ENCODE results near the gene DNAJC5. TPM values are rescaled to one million over a fixed set of nuclear protein-coding genes. Genes with fewer than 3 reads are reported as not detected.

DNAJC5 gene
- total and polyA plus RNA-seq, 8 donors: 23.1 to 60.1 (median 38.1) TPM

DNA sequence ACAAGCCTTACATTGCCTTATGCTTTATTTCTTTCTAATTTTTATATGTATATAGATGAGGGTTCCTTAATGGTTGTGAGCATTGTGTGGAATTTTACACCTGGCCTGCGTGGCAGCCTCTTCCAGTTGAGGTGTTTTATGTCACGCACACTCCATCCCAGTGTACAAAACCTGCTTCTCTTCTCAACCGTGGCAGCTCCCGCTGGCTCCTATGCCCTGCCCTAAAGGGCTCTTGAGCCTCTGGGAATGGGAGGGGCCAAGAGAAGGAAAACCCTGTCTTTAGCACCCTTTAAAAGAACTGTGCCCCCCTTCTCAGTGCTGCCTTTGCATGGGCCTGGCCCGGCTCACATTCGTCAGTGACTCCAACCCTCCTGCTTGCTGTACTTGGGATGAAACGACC lies 4.3 kb upstream of the DNAJC5 start:
- intact Hi-C loops (cut with DNase I; ENCODE audit: low total_unique reads): no loop called here
- no peak overlapping the region for H3K4me3 ChIP-seq
- peaks cover 6 to 21% (median 11%) of the 10 kb centered on the region in 4 donors for H3K4me1 ChIP-seq
- H3K27ac ChIP-seq: no peak overlapping the region
- H3K36me3 ChIP-seq: peaks cover 34 to 67% (median 63%) of the 10 kb centered on the region in 4 donors
- no peak for TF ChIP-seq EP300 (IDR thresholded peaks at IDR 0.05)
- TF ChIP-seq, protein P1, sequence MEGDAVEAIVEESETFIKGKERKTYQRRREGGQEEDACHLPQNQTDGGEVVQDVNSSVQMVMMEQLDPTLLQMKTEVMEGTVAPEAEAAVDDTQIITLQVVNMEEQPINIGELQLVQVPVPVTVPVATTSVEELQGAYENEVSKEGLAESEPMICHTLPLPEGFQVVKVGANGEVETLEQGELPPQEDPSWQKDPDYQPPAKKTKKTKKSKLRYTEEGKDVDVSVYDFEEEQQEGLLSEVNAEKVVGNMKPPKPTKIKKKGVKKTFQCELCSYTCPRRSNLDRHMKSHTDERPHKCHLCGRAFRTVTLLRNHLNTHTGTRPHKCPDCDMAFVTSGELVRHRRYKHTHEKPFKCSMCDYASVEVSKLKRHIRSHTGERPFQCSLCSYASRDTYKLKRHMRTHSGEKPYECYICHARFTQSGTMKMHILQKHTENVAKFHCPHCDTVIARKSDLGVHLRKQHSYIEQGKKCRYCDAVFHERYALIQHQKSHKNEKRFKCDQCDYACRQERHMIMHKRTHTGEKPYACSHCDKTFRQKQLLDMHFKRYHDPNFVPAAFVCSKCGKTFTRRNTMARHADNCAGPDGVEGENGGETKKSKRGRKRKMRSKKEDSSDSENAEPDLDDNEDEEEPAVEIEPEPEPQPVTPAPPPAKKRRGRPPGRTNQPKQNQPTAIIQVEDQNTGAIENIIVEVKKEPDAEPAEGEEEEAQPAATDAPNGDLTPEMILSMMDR (IDR thresholded peaks at IDR 0.05): no peak
- no peak for TF ChIP-seq POLR2A (IDR thresholded peaks at IDR 0.05)
- no peak for TF ChIP-seq POLR2AphosphoS5 (IDR thresholded peaks at IDR 0.05)
- DNase-seq: no peak
- 79 to 90% (median 81%) methylated on average over 7 of the region's 7 CpGs for WGBS, 5 donors
- H3K9me3 ChIP-seq: no peaks in the 10 kb centered on the region
- no peaks in the 10 kb centered on the region for H3K27me3 ChIP-seq

DNA sequence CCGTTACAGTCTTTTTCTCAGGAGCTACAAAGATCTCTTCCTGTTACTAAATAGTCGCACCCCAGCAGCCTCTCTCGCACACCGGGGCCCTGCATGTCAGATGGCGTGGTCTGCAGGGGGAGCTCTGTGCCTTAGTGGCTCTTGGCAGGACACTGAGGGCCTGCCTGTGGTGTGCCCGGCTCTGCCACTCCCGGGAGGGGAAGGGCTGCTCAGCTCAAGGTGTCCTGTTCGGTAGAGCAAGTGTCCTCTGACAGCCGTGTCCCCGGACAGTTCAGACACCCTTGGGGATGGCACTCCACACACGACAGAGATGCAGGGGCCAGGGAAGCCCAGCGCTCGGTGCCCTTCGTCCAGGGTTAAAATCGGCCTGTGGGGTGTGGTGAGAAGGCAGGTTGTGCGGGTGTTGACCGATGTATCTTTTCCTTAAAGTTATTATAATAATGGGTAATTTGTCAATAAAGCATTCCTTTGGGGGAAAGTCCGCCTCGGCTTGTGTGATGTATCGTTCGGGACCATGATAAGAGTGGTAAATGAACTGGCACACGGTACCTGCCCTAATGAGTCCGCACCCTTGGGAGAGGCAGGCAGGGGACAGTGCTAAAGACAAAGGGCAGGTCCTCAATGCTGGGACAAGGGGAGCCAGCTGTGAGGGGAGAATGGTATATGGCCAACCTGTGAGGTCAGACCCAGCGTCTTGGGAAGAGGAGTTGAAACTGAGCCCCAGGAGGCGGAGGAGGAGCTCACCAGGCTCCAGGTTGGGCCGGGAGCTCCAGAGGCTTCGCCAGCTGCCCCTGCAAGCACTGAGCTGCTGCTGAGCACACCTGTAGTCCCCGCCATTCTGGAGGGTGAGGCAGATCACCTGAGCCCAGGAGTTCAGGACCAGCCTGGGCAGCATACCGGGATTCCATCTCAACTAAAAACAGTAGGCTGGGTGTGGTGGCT lies 3.6 kb upstream of the DNAJC5 start:
- peaks cover 31 to 60% (median 56%) of the 10 kb centered on the region in 4 donors for H3K36me3 ChIP-seq
- TF ChIP-seq POLR2AphosphoS5 (IDR thresholded peaks at IDR 0.05) (no peak), EP300 (IDR thresholded peaks at IDR 0.05) (no peak), POLR2A (IDR thresholded peaks at IDR 0.05) (no peak)
- TF ChIP-seq, protein P1 (IDR thresholded peaks at IDR 0.05): no peak
- H3K27ac ChIP-seq: no peak overlapping the region
- no peak overlapping the region for H3K4me3 ChIP-seq
- H3K4me1 ChIP-seq: peaks cover 11 to 29% (median 17%) of the 10 kb centered on the region in 4 donors
- H3K27me3 ChIP-seq: no peaks in the 10 kb centered on the region
- intact Hi-C loops (cut with DNase I; ENCODE audit: low total_unique reads): no loop called here
- H3K9me3 ChIP-seq: no peaks in the 10 kb centered on the region
- no peak for DNase-seq
- WGBS, 5 donors: 78 to 87% (median 84%) methylated on average over 28 to 29 of the region's 29 CpGs

- TF ChIP-seq, protein P1 (IDR thresholded peaks at IDR 0.05): no peak
- no peak for TF ChIP-seq EP300 (IDR thresholded peaks at IDR 0.05)
- TF ChIP-seq POLR2AphosphoS5 (IDR thresholded peaks at IDR 0.05): no peak
- no peak for TF ChIP-seq POLR2A (IDR thresholded peaks at IDR 0.05)
- intact Hi-C loops (cut with DNase I; ENCODE audit: low total_unique reads): no loop called here
- WGBS, 5 donors: 85 to 92% (median 88%) methylated on average over 7 of the region's 7 CpGs
- no peak overlapping the region for H3K27ac ChIP-seq
- H3K9me3 ChIP-seq: no peaks in the 10 kb centered on the region
- no peak overlapping the region for H3K4me3 ChIP-seq
- no peak for DNase-seq
- H3K4me1 ChIP-seq: peaks cover 22 to 39% (median 28%) of the 10 kb centered on the region in 4 donors
- H3K36me3 ChIP-seq: peaks cover 23 to 49% (median 45%) of the 10 kb centered on the region in 4 donors
- no peaks in the 10 kb centered on the region for H3K27me3 ChIP-seq
Observed at GRCh38 chr20:63892402-63892801, 2.5 kb upstream of the DNAJC5 start.

DNA sequence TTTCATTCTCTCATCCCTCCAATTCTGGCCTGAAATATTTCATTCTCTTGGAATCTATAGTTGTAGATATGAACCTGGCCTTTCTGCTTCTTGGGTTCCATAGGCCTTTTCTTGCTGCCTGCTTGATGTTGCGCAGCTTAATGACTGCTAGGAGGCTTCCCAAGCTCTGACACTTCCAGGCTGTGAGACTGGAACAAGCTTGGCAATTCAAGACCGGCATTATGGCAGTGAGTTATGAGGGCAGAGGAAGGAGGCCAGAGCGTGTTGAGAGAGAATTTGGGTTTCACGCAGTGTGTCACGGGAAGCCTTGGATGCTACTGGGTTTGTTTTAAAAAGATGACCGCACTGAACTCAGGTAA lies 948 bp upstream of the DNAJC5 start:
- no peaks in the 10 kb centered on the region for H3K27me3 ChIP-seq
- H3K36me3 ChIP-seq: peaks cover 16 to 33% (median 31%) of the 10 kb centered on the region in 4 donors
- 20 to 32% (median 22%) methylated on average over 6 of the region's 6 CpGs for WGBS, 5 donors
- no peak for DNase-seq
- H3K27ac ChIP-seq: peak overlapping the region; percentile 68 to 95 (median 81)
- H3K9me3 ChIP-seq: no peaks in the 10 kb centered on the region
- TF ChIP-seq POLR2A (IDR thresholded peaks at IDR 0.05) (no peak), EP300 (IDR thresholded peaks at IDR 0.05) (no peak), POLR2AphosphoS5 (IDR thresholded peaks at IDR 0.05) (no peak)
- TF ChIP-seq, protein P1 (IDR thresholded peaks at IDR 0.05): no peak
- intact Hi-C loops (cut with DNase I; ENCODE audit: low total_unique reads): no loop called here
- peaks cover 35 to 55% (median 43%) of the 10 kb centered on the region in 4 donors for H3K4me1 ChIP-seq
- H3K4me3 ChIP-seq: peak overlapping the region; percentile 61 to 73 (median 69)
